NT2/D1 (cell line): Measurements from ENCODE around the gene UNC45B.

Source experiments
- SUZ12 ChIP-seq: IDR thresholded peaks from 2 replicates; pipeline ENCODE4 v1.6.1; 2011; ENCODE audit not compliant: insufficient read length, insufficient read depth; ENCODE audit errors: extremely low read depth
- YY1 ChIP-seq: IDR thresholded peaks from 2 replicates; pipeline ENCODE4 v1.6.1; 2011; ENCODE audit not compliant: insufficient read length, insufficient read depth
- ZNF274 ChIP-seq: IDR thresholded peaks from 2 replicates; pipeline ENCODE4 v1.6.1; 2011; ENCODE audit warnings: mild to moderate bottlenecking, low read depth, low read length

DNA sequence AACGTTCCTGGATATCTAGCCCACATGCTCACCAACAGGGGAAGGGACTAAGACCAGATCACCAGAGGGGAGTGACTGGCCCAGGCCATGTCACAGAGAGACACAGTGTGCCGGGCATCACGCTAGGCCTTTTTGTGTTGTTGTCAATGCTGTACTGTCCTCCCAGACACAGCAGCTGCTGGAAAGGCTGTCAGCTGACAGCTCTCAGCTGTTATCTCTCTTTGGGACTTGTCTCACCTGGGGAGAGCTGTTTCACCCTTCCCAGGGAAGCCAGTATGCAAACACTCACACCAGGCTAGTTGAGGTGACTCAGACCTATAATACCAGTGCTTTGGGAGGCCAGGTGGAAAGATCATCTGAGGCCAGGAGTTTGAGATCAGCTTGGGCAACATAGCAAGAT lies 19.4 kb downstream of the UNC45B start:
- TF ChIP-seq ZNF274 (no peak), YY1 (no peak), SUZ12 (no peak)
